ENCODE measurements around the gene SIK3.

GRCh38 chr11:116962108-116962507, 136.1 kb downstream of the SIK3 start:
- TF ChIP-seq EGR1 (IDR thresholded peaks at IDR 0.05) (no peak), RAD21 (IDR thresholded peaks at IDR 0.05; ENCODE audit: low read depth) (no peak), YY1 (IDR thresholded peaks at IDR 0.05; ENCODE audit: low read depth) (no peak), EP300 (IDR thresholded peaks at IDR 0.05; ENCODE audit: borderline replicate concordance) (no peak)
- TF ChIP-seq, protein P1, sequence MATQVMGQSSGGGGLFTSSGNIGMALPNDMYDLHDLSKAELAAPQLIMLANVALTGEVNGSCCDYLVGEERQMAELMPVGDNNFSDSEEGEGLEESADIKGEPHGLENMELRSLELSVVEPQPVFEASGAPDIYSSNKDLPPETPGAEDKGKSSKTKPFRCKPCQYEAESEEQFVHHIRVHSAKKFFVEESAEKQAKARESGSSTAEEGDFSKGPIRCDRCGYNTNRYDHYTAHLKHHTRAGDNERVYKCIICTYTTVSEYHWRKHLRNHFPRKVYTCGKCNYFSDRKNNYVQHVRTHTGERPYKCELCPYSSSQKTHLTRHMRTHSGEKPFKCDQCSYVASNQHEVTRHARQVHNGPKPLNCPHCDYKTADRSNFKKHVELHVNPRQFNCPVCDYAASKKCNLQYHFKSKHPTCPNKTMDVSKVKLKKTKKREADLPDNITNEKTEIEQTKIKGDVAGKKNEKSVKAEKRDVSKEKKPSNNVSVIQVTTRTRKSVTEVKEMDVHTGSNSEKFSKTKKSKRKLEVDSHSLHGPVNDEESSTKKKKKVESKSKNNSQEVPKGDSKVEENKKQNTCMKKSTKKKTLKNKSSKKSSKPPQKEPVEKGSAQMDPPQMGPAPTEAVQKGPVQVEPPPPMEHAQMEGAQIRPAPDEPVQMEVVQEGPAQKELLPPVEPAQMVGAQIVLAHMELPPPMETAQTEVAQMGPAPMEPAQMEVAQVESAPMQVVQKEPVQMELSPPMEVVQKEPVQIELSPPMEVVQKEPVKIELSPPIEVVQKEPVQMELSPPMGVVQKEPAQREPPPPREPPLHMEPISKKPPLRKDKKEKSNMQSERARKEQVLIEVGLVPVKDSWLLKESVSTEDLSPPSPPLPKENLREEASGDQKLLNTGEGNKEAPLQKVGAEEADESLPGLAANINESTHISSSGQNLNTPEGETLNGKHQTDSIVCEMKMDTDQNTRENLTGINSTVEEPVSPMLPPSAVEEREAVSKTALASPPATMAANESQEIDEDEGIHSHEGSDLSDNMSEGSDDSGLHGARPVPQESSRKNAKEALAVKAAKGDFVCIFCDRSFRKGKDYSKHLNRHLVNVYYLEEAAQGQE (IDR thresholded peaks at IDR 0.05; ENCODE audit: low read depth): no peak
